HepG2 (cell line): ENCODE results near the gene LRRC32. TPM values are rescaled to one million over a fixed set of nuclear protein-coding genes. Genes with fewer than 3 reads are reported as not detected.
A peak's percentile ranks its signal among the peaks of the same experiment; 100 is the strongest.

Experiments used
- ATAC-seq: fragments of 200-7000 bp; cut with Tn5 transposase; 3 replicates; pipeline ENCODE4 v1.9.1; 2020; ENCODE audit warnings: mild to moderate bottlenecking, moderate library complexity
- Bru-seq: library from RNA; stranded (reverse); fragments of 400-500 nt; gene quantifications from one replicate; lab custom pipeline; 2021; lab: Mats Ljungman, UMichigan
- BruChase-seq, 2 experiments: library from RNA; stranded (reverse); fragments of 400-500 nt; gene quantifications; one replicate each; lab custom pipeline; 2021; lab: Mats Ljungman, UMichigan
- BruUV-seq: library from RNA; stranded (reverse); fragments of 400-500 nt; replicated peaks from 2 replicates; lab custom pipeline; 2021; lab: Mats Ljungman, UMichigan
- CTCF ChIA-PET: fragments of 300-600 bp; formaldehyde crosslinking; extraction: SDS; loops from one replicate; lab custom pipeline; 2021; ENCODE audit warnings: low total read pairs, inconsistent platforms, low intra/inter-chr PET ratio; lab: Yijun Ruan, JAX
- POLR2A ChIA-PET: fragments of 350-600 bp; sonication (Branson Sonifier 250); formaldehyde crosslinking; loops from one replicate; lab custom pipeline; 2020; ENCODE audit warnings: antibody characterized with exemption, inconsistent platforms; lab: Yijun Ruan, JAX
- DNase-seq: peaks from one replicate; pipeline ENCODE4 v3.0.0-alpha.2; 2015; ENCODE audit warnings: low spot score
- FAIRE-seq: peaks from 3 replicates; lab custom pipeline; 2011; peaks lifted over from hg19 to GRCh38; lab: Jason Lieb, UNC
- H2AFZ ChIP-seq: one replicate; pipeline ENCODE4 v1.6.1; 2011; ENCODE audit warnings: low read length, inconsistent platforms
- H3K27ac ChIP-seq: fragments of 300-600 bp; 3 replicates; pipeline ENCODE4 v1.8.0; 2011; ENCODE audit warnings: mixed run types, mild to moderate bottlenecking, mixed read lengths, low read length, inconsistent platforms; ENCODE audit not compliant: insufficient read depth; ENCODE audit errors: extremely low read length
- H3K27me3 ChIP-seq, 2 experiments: fragments of 200-600 bp in 1 of 2; 2 replicates in 1 of 2; 3 replicates in 1 of 2; pipeline versions ENCODE4 v1.6.0 to v1.8.0; 2011; ENCODE audit warnings: low read length in 2 of 2, mild to moderate bottlenecking in 2 of 2, moderate library complexity in 2 of 2, inconsistent platforms in 1 of 2; ENCODE audit not compliant: insufficient read depth in 2 of 2, control insufficient read depth in 1 of 2
- H3K36me3 ChIP-seq, 2 experiments: fragments of 200-600 bp in 1 of 2; replicated peaks in 1 of 2; 2 replicates in 1 of 2; 3 replicates in 1 of 2; pipeline versions ENCODE4 v1.5.1 to v1.8.0; 2011; ENCODE audit warnings: low read length in 2 of 2, inconsistent platforms in 1 of 2; ENCODE audit not compliant: insufficient read depth in 2 of 2, control insufficient read depth in 1 of 2
- H3K4me1 ChIP-seq: 2 replicates; pipeline ENCODE4 v1.5.1; 2012; ENCODE audit warnings: low read length, inconsistent platforms; ENCODE audit not compliant: insufficient read depth
- H3K4me2 ChIP-seq: 2 replicates; pipeline ENCODE4 v1.6.0; 2011; ENCODE audit warnings: low read depth, low read length, inconsistent platforms
- H3K4me3 ChIP-seq, 3 experiments: fragments of 200-600 bp in 1 of 3; sonication (generic), shearing (Covaris generic) in 1 of 3; replicated peaks in 1 of 3; 2 replicates each; pipeline ENCODE4 v1.5.1; 2011 to 2016; ENCODE audit warnings: low read length in 3 of 3, inconsistent platforms in 2 of 3, low read depth in 2 of 3, mild to moderate bottlenecking in 2 of 3, control low read depth in 1 of 3, mixed read lengths in 1 of 3; ENCODE audit not compliant: insufficient read depth in 1 of 3
- H3K79me2 ChIP-seq: one replicate; pipeline ENCODE4 v1.6.1; 2011; ENCODE audit warnings: low read length, inconsistent platforms; ENCODE audit not compliant: insufficient read depth
- H3K9ac ChIP-seq: 2 replicates; pipeline ENCODE4 v1.6.0; 2011; ENCODE audit warnings: mild to moderate bottlenecking, low read depth, low read length, inconsistent platforms; ENCODE audit not compliant: insufficient read depth
- H3K9me3 ChIP-seq: 2 replicates; pipeline ENCODE4 v1.5.1; 2012; ENCODE audit warnings: mild to moderate bottlenecking, low read length
- H4K20me1 ChIP-seq: 2 replicates; pipeline ENCODE4 v1.6.0; 2011; ENCODE audit warnings: inconsistent platforms, mild to moderate bottlenecking, low read length, moderate library complexity; ENCODE audit not compliant: insufficient read depth
- ELK4 ChIP-seq: sonication (generic); formaldehyde crosslinking; IDR thresholded peaks from 2 replicates; pipeline ENCODE4 v1.9.0; 2021; ENCODE audit warnings: missing genetic modification reagents, borderline replicate concordance
- KDM2A ChIP-seq: sonication (generic); formaldehyde crosslinking; IDR thresholded peaks from 2 replicates; pipeline ENCODE4 v1.4.0; 2020; ENCODE audit warnings: low read depth, missing genetic modification reagents, borderline replicate concordance
- ZMYM4 ChIP-seq: sonication (generic); formaldehyde crosslinking; IDR thresholded peaks from 2 replicates; pipeline ENCODE4 v1.8.1; 2023; ENCODE audit warnings: mild to moderate bottlenecking, missing genetic modification reagents
- WGBS: methylation state at CpG from one replicate; pipeline ENCODE4 v1.1.6; 2017; ENCODE audit warnings: low lambda C conversion rate; 5-methylcytosine and 5-hydroxymethylcytosine counted together
- in situ Hi-C: cut with HindIII; loops from 2 replicates; pipeline ENCODE4 v1.10.0; 2017; ENCODE audit warnings: low pct_unique_long_range_greater_than_20kb; ENCODE audit not compliant: extremely low pct_ligation_motif_present
- intact Hi-C: fragments of 100-400 bp; cut with micrococcal nuclease; formaldehyde crosslinking; loops from one replicate; pipeline ENCODE4 v1.10.0; 2022; ENCODE audit not compliant: unreplicated experiment
- long read RNA-seq, 2 experiments: library from RNA in 1 of 2; library from polyadenylated mRNA in 1 of 2; stranded (forward) in 1 of 2; unstranded in 1 of 2; transcript quantifications; one replicate each; pipeline ENCODE4 v2.0.0, GENCODE V29; 2019 to 2022
- polyA minus RNA-seq, 3 experiments: library from RNA; depleted of rRNA, polyadenylated mRNA; stranded (reverse); fragments of >200 nt; gene quantifications; 2 replicates each; pipeline ENCODE4 v1.2.3, GENCODE V29; 2011; ENCODE audit warnings: low replicate concordance in 1 of 3
- polyA plus RNA-seq, 8 experiments: library from polyadenylated mRNA; depleted of rRNA in 3 of 8; stranded (reverse) in 7 of 8; unstranded in 1 of 8; fragments of >200 nt; fragmentation: Illumina TruSeq in 4 of 8; extraction: Trizol in 4 of 8; gene quantifications; 2 replicates each; pipeline versions ENCODE4 v1.2.1 to v1.2.3, GENCODE V29; 2011 to 2016; ENCODE audit warnings: low read depth in 4 of 8, missing spikeins in 1 of 8, mixed read lengths in 1 of 8; ENCODE audit not compliant: insufficient read depth in 1 of 8
- total RNA-seq, 5 experiments: library from RNA; depleted of rRNA; stranded (reverse); fragments of >200 nt; fragmentation: Illumina TruSeq; extraction: Trizol; gene quantifications; 2 replicates each; pipeline ENCODE4 v1.2.3, GENCODE V29; 2016; ENCODE audit warnings: low read depth in 1 of 5

LRRC32 gene, protein sequence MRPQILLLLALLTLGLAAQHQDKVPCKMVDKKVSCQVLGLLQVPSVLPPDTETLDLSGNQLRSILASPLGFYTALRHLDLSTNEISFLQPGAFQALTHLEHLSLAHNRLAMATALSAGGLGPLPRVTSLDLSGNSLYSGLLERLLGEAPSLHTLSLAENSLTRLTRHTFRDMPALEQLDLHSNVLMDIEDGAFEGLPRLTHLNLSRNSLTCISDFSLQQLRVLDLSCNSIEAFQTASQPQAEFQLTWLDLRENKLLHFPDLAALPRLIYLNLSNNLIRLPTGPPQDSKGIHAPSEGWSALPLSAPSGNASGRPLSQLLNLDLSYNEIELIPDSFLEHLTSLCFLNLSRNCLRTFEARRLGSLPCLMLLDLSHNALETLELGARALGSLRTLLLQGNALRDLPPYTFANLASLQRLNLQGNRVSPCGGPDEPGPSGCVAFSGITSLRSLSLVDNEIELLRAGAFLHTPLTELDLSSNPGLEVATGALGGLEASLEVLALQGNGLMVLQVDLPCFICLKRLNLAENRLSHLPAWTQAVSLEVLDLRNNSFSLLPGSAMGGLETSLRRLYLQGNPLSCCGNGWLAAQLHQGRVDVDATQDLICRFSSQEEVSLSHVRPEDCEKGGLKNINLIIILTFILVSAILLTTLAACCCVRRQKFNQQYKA
- total RNA-seq (2016; rRNA removed; fragmentation: Illumina TruSeq; extraction: Trizol) (not detected in 2 replicates), polyA plus RNA-seq (2011; rRNA removed) (0.07 and 0.12 TPM in 2 replicates), polyA minus RNA-seq (2011; rRNA and poly(A)+ RNA removed; ENCODE audit: low replicate concordance) (1.6 TPM in 1 of 2 replicates, not detected in the other), Bru-seq, nascent RNA (not detected), BruChase-seq, experiment 1, labeled RNA remaining after a 6-hour chase (not detected), BruChase-seq, experiment 2, labeled RNA remaining after a 2-hour chase (percentile 7 among the genes with signal in this experiment)
- not detected in 2 replicates for total RNA-seq (2016; cell fraction: cytosol; rRNA removed; fragmentation: Illumina TruSeq; extraction: Trizol; ENCODE audit: low read depth)
- not detected in 2 replicates for total RNA-seq (2016; cell fraction: insoluble cytoplasmic fraction; rRNA removed; fragmentation: Illumina TruSeq; extraction: Trizol)
- total RNA-seq (2016; cell fraction: membrane; rRNA removed; fragmentation: Illumina TruSeq; extraction: Trizol) = not detected in 2 replicates
- not detected in 2 replicates for total RNA-seq (2016; cell fraction: nucleus; rRNA removed; fragmentation: Illumina TruSeq; extraction: Trizol)
- polyA plus RNA-seq (2011; cell fraction: cytosol; rRNA removed) = not detected in 2 replicates
- 0.03 TPM in 1 of 2 replicates, not detected in the other for polyA plus RNA-seq (2011; cell fraction: nucleus; rRNA removed)
- polyA plus RNA-seq (2012) = 0.07 TPM in 1 of 2 replicates, not detected in the other
- polyA plus RNA-seq (2016; cell fraction: cytosol; fragmentation: Illumina TruSeq; extraction: Trizol; ENCODE audit: low read depth) = not detected in 2 replicates
- not detected in 2 replicates for polyA plus RNA-seq (2016; cell fraction: insoluble cytoplasmic fraction; fragmentation: Illumina TruSeq; extraction: Trizol; ENCODE audit: low read depth)
- polyA plus RNA-seq (2016; cell fraction: membrane; fragmentation: Illumina TruSeq; extraction: Trizol; ENCODE audit: low read depth) = not detected in 2 replicates
- not detected in 2 replicates for polyA plus RNA-seq (2016; cell fraction: nucleus; fragmentation: Illumina TruSeq; extraction: Trizol; ENCODE audit: insufficient read depth, low read depth)
- polyA minus RNA-seq (2011; cell fraction: cytosol; rRNA and poly(A)+ RNA removed) = not detected in 2 replicates
- not detected in 2 replicates for polyA minus RNA-seq (2011; cell fraction: nucleus; rRNA and poly(A)+ RNA removed)
- long read RNA-seq, experiment 1 = 0 reads
- long read RNA-seq, experiment 2 = 0 reads

GRCh38 chr11:76670485-76671236 is at the start of gene LRRC32:
LRRC32 (minus strand) TSS chr11:76670747; CDS start chr11:76665954, 4,793 bp downstream.
- in situ Hi-C loops = no loop called here
- Histone ChIP-seq H3K4me1 (peaks cover 15% of the 10 kb centered on the region), H3K4me2 (no peak within 1 kb of the TSS), H3K36me3 (no peaks in the 10 kb centered on the region), H3K27ac (no peak within 1 kb of the TSS), H3K27me3 (peaks cover 2 to 53% of the 10 kb centered on the region in 2 experiments; a peak in 4 of 5 replicates), H3K9ac (no peak within 1 kb of the TSS), H3K4me3 (no peak within 1 kb of the TSS), H2AFZ (no peak within 1 kb of the TSS), H3K9me3 (no peaks in the 10 kb centered on the region), H3K79me2 (no peaks in the 10 kb centered on the region), H4K20me1 (no peaks in the 10 kb centered on the region)
- TF ChIP-seq ELK4 (no peak), ZMYM4 (no peak), KDM2A (CRISPR knock-in tag) (no peak)
- ATAC-seq (no peak), FAIRE-seq (no peak), DNase-seq (no peak)
- intact Hi-C loops = no loop called here
- POLR2A ChIA-PET = no interaction called here
- WGBS = 84% methylated on average over 42 of the region's 82 CpGs
- BruUV-seq = no TSS peak
- CTCF ChIA-PET = no interaction called here
